COR-L47 (cell line): ENCODE data around the gene DCAF6.
"Not testable (repeated sequence)": the region's sequence is repeated elsewhere in the genome, so short reads cannot be mapped to it uniquely, and the experiment has no call there.

Experiments used
- DNase-seq: peaks from one replicate; lab custom pipeline; 2025; lab: John Stamatoyannopoulos, UW

The DCAF6 gene

GRCh38 chr1:168009322-168009721 is 72.8 kb downstream of the DCAF6 start:
- DNase-seq: no peak

GRCh38 chr1:168019407-168019806 is 82.9 kb downstream of the DCAF6 start:
- no peak for DNase-seq

- no peak for DNase-seq
Measured at GRCh38 chr1:168031198-168031597, 94.7 kb downstream of the DCAF6 start.

- DNase-seq: no peak
Measured at GRCh38 chr1:168031627-168032026, 95.1 kb downstream of the DCAF6 start.

GRCh38 chr1:168032029-168032428 is 95.5 kb downstream of the DCAF6 start:
- no peak for DNase-seq

- DNase-seq: no peak
Measured at GRCh38 chr1:168035345-168035744, 98.9 kb downstream of the DCAF6 start.

- no peak for DNase-seq
Measured at GRCh38 chr1:168042362-168042761, 105.9 kb downstream of the DCAF6 start.

GRCh38 chr1:168045311-168045710 is 108.8 kb downstream of the DCAF6 start:
- no peak for DNase-seq

- DNase-seq: no peak
Measured at GRCh38 chr1:168050307-168050706, 113.8 kb downstream of the DCAF6 start.

GRCh38 chr1:168050880-168051279 is 114.4 kb downstream of the DCAF6 start:
- no peak for DNase-seq

GRCh38 chr1:168053681-168054080 is 117.2 kb downstream of the DCAF6 start:
- no peak for DNase-seq

- DNase-seq: no peak
Measured at GRCh38 chr1:168054117-168054516, 117.6 kb downstream of the DCAF6 start.

GRCh38 chr1:168056152-168056551 is 119.7 kb downstream of the DCAF6 start:
- not testable (repeated sequence) for DNase-seq

- DNase-seq: no peak
Measured at GRCh38 chr1:168057355-168057754, 120.9 kb downstream of the DCAF6 start.

GRCh38 chr1:168057921-168058320 is 121.4 kb downstream of the DCAF6 start:
- DNase-seq: no peak

GRCh38 chr1:168064216-168064615 is 127.7 kb downstream of the DCAF6 start:
- DNase-seq: no peak

- DNase-seq: no peak
Measured at GRCh38 chr1:168065506-168065905, 129.0 kb downstream of the DCAF6 start.

GRCh38 chr1:168069384-168069783 is 132.9 kb downstream of the DCAF6 start:
- DNase-seq: no peak

- no peak for DNase-seq
Measured at GRCh38 chr1:168079761-168080160, 143.3 kb downstream of the DCAF6 start.

GRCh38 chr1:168081373-168082007 is 145.0 kb downstream of the DCAF6 start:
- DNase-seq: no peak

GRCh38 chr1:168082008-168082876 is 145.8 kb downstream of the DCAF6 start:
- DNase-seq: peak; percentile 64

- no peak for DNase-seq
Measured at GRCh38 chr1:168083456-168084325, 147.2 kb downstream of the DCAF6 start.
